Measurements from ENCODE around the gene BPIFB3.

DNA sequence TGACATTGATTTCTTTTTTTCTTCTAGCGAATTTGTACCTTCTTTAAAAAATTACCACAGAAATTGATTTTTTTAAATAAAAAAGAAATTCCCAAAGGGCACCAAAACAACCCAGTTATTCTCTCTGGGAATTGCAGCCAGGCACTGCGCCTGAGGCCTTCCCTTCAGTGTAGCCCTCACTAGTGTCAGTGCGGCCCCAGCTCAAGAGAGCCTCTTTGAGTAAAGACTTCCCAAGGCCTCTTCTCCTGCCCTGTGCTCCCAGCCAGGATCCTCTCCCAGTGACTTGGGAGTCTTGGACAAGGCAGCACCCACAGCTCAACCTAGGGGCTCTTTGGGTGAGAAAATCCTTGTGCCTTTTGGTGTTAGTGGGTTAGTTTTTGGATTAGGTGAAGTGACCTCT is 67.2 kb downstream of the BPIFB3 start:
- TF ChIP-seq, protein P1, sequence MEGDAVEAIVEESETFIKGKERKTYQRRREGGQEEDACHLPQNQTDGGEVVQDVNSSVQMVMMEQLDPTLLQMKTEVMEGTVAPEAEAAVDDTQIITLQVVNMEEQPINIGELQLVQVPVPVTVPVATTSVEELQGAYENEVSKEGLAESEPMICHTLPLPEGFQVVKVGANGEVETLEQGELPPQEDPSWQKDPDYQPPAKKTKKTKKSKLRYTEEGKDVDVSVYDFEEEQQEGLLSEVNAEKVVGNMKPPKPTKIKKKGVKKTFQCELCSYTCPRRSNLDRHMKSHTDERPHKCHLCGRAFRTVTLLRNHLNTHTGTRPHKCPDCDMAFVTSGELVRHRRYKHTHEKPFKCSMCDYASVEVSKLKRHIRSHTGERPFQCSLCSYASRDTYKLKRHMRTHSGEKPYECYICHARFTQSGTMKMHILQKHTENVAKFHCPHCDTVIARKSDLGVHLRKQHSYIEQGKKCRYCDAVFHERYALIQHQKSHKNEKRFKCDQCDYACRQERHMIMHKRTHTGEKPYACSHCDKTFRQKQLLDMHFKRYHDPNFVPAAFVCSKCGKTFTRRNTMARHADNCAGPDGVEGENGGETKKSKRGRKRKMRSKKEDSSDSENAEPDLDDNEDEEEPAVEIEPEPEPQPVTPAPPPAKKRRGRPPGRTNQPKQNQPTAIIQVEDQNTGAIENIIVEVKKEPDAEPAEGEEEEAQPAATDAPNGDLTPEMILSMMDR (IDR thresholded peaks at IDR 0.05): no peak
- TF ChIP-seq POLR2A (IDR thresholded peaks at IDR 0.05): no peak
